PC-3 (cell line): ENCODE data around the gene SFSWAP.

ENCODE experiments used
- CTCF ChIP-seq: fragments of 300-600 bp; sonication (generic); conservative IDR thresholded peaks from 2 replicates; pipeline ENCODE4 v1.5.1; 2017; ENCODE audit warnings: antibody characterized with exemption, low read depth, mild to moderate bottlenecking, low read length
- EZH2 ChIP-seq: fragments of 300-600 bp; sonication (generic); IDR thresholded peaks from one replicate; pipeline ENCODE4 v1.6.1; 2017; ENCODE audit warnings: antibody characterized with exemption, mild to moderate bottlenecking, low read length; ENCODE audit not compliant: unreplicated experiment
- EZH2phosphoT487 ChIP-seq: fragments of 300-600 bp; sonication (generic); IDR thresholded peaks from 2 replicates; pipeline ENCODE4 v1.6.1; 2018; ENCODE audit warnings: mild to moderate bottlenecking, antibody characterized with exemption, low read length, borderline replicate concordance

- TF ChIP-seq EZH2 (no peak), CTCF (no peak), EZH2phosphoT487 (no peak)
Observed at GRCh38 chr12:131826097-131826928, 115.4 kb downstream of the SFSWAP start.
